Stomach smooth muscle (tissue), 2 donors: ENCODE measurements around the gene SNAP91.
"Not testable (repeated sequence)": the region's sequence is repeated elsewhere in the genome, so short reads cannot be mapped to it uniquely, and the experiment has no call there.

Source experiments
- H3K27ac ChIP-seq: one replicate; pipeline ENCODE4 v1.7.0; 2013; ENCODE audit warnings: mild to moderate bottlenecking, low read length, inconsistent platforms
- H3K27me3 ChIP-seq, 2 donors: one replicate each; pipeline ENCODE4 v1.7.0; 2013; ENCODE audit warnings: low read length in 2 of 2; ENCODE audit not compliant: insufficient read depth in 2 of 2, control insufficient read depth in 1 of 2
- H3K36me3 ChIP-seq, 2 donors: one replicate each; pipeline ENCODE4 v1.7.0; 2013; ENCODE audit warnings: low read length in 2 of 2; ENCODE audit not compliant: control insufficient read depth in 2 of 2, insufficient read depth in 2 of 2
- H3K4me1 ChIP-seq: one replicate; pipeline ENCODE4 v1.7.0; 2013; ENCODE audit warnings: low read length; ENCODE audit not compliant: control insufficient read depth, insufficient read depth
- H3K4me3 ChIP-seq, 2 donors: one replicate each; pipeline ENCODE4 v1.7.0; 2013; ENCODE audit warnings: low read length in 2 of 2
- H3K9ac ChIP-seq, 2 donors: one replicate each; pipeline ENCODE4 v1.7.0; 2013; ENCODE audit warnings: low read length in 2 of 2, mild to moderate bottlenecking in 1 of 2
- H3K9me3 ChIP-seq, 2 donors: one replicate each; pipeline ENCODE4 v1.7.0; 2013; ENCODE audit warnings: low read length in 2 of 2; ENCODE audit not compliant: control insufficient read depth in 2 of 2
- donor health status: healthy.
- donor health status: Pancreatic carcinoma.

SNAP91 gene, protein sequence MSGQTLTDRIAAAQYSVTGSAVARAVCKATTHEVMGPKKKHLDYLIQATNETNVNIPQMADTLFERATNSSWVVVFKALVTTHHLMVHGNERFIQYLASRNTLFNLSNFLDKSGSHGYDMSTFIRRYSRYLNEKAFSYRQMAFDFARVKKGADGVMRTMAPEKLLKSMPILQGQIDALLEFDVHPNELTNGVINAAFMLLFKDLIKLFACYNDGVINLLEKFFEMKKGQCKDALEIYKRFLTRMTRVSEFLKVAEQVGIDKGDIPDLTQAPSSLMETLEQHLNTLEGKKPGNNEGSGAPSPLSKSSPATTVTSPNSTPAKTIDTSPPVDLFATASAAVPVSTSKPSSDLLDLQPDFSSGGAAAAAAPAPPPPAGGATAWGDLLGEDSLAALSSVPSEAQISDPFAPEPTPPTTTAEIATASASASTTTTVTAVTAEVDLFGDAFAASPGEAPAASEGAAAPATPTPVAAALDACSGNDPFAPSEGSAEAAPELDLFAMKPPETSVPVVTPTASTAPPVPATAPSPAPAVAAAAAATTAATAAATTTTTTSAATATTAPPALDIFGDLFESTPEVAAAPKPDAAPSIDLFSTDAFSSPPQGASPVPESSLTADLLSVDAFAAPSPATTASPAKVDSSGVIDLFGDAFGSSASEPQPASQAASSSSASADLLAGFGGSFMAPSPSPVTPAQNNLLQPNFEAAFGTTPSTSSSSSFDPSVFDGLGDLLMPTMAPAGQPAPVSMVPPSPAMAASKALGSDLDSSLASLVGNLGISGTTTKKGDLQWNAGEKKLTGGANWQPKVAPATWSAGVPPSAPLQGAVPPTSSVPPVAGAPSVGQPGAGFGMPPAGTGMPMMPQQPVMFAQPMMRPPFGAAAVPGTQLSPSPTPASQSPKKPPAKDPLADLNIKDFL

DNA sequence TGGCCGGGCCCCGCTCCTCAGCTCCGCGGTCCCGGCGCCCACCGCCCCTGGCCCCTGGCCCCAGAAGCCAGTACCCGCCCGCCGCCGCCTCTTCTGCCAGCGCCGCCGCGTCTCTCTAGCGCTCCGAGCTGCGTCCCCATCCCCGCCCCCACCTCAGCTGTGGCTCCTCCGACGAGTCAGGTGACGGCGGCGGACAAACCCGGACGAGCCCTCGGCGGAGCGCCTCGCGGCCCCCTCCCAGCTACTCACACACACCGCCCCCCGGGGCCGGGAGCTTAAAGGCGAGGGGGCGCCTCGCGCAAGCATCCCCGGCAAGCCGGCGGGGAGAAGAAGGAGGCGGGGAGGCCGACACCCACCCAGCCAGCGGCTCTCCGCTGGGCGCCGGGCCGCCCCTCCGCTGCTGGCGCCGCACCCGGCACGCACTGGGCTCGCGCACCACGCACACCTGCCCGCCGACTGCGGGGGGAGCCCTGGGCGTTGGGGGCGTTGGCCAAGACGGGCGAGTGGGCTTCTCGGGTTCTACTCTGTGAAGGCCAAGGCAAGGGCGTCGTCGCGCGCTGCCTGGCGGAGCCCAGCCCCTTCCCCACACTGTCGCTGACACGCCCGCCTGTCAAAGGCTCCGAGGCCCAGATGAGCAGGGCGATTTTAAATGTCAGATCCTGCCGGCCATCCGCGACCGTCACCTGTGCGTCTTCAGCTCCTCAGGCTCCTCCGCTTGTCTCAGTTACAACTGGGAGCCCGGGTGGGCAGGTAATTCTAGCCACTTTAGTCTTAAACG is at the start of gene SNAP91:
TSS of gene SNAP91 (minus strand) at position 132 of the 778 bp plus-strand sequence. CDS start 1,174 bp downstream, outside the sequence.
- no peak within 1 kb of the TSS for H3K9ac ChIP-seq
- peaks cover 18 to 32% of the 10 kb centered on the region in 2 donors for H3K27me3 ChIP-seq
- H3K27ac ChIP-seq: no peak within 1 kb of the TSS
- H3K9me3 ChIP-seq: no peaks in the 10 kb centered on the region
- peaks cover 12% of the 10 kb centered on the region for H3K4me1 ChIP-seq
- no peaks in the 10 kb centered on the region for H3K36me3 ChIP-seq
- peak within 1 kb of the TSS; percentile 35 to 68 for H3K4me3 ChIP-seq

DNA sequence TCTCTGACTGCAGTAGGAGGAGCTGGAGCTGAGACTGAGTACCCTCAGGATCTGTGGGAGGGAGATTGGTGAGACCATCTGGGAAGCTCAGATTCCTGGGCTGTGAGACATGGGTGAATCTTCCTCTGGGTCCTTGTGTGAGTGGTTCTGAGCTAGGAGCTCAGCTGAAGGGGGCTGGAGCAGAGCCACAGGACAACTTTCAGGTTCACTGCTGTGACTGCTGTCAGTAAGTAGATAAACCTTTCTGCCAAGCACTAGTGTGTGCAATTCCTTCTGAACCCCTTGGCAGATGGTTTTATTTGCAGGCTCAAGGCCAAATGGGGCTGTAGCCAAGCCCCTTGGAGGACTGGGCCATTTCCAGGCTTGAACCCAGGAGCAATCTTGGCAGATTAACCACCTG is 49.6 kb upstream of the SNAP91 start:
- H3K9ac ChIP-seq: no peak overlapping the region
- H3K27me3 ChIP-seq: no peaks in the 10 kb centered on the region
- no peaks in the 10 kb centered on the region for H3K4me1 ChIP-seq
- peaks cover 0 to 7% of the 10 kb centered on the region in 2 donors for H3K9me3 ChIP-seq
- no peak overlapping the region for H3K4me3 ChIP-seq
- H3K36me3 ChIP-seq: no peaks in the 10 kb centered on the region
- no peak overlapping the region for H3K27ac ChIP-seq

DNA sequence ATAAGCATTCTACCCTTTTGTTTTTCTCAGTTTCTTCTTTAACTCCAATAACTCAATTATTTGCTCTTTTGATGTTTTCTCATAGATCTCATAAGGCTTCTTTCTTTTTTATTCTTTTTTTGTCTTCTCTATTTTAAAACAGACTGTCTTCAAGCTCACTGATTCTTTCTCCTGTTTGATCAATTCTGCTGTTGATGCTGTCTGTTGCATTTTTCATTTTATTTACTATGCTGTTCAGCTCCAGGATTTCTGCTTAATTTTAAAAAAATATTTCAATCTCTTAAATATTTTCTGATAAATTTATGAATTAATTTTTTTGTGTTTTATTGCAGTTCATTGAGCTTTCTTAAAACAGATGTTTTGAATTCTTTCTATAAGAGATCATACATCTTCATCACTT is 48.1 kb upstream of the SNAP91 start:
- H3K9ac ChIP-seq: no peak overlapping the region
- no peaks in the 10 kb centered on the region for H3K4me1 ChIP-seq
- no peak overlapping the region for H3K27ac ChIP-seq
- no peak overlapping the region for H3K4me3 ChIP-seq
- H3K27me3 ChIP-seq: no peaks in the 10 kb centered on the region
- no peaks in the 10 kb centered on the region for H3K36me3 ChIP-seq
- peaks cover 0 to 7% of the 10 kb centered on the region in 2 donors for H3K9me3 ChIP-seq

DNA sequence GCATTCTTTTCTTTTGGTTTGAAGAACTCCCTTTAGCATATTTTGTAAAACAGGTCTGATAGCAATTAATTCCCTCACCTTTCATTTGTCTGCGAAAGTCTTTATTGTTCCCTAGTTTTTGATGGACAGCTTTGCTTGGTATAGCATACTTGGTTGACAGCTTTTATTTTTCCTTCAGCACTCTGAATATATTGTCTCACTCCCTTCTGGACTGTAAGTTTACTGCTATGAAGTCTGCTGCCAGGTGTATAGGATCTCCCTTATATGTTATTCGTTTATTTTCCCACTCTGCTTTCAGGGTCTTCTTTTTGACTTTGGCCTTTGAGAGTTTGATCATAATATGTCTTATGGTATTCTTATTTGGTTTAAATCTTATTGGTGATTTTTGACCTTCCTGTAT is 47.7 kb upstream of the SNAP91 start:
- Histone ChIP-seq H3K9me3 (peaks cover 0 to 7% of the 10 kb centered on the region in 2 donors), H3K9ac (no peak overlapping the region), H3K27ac (no peak overlapping the region), H3K4me3 (no peak overlapping the region), H3K27me3 (no peaks in the 10 kb centered on the region), H3K36me3 (no peaks in the 10 kb centered on the region), H3K4me1 (no peaks in the 10 kb centered on the region)

DNA sequence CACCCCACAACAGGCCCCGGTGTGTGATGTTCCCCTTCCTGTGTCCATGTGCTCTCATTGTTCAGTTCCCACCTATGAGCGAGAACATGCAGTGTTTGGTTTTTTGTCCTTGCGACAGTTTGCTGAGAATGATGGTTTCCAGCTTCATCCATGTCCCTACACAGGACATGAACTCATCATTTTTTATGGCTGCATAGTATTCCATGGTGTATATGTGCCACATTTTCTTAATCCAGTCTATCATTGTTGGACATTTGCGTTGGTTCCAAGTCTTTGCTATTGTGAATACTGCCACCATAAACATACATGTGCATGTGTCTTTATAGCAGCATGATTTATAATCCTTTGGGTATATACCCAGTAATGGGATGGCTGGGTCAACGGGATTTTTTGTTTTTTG is 43.5 kb upstream of the SNAP91 start:
- H3K27me3 ChIP-seq, H3K36me3 ChIP-seq, H3K4me1 ChIP-seq, H3K27ac ChIP-seq, H3K9me3 ChIP-seq, H3K4me3 ChIP-seq, H3K9ac ChIP-seq: not testable (repeated sequence)

DNA sequence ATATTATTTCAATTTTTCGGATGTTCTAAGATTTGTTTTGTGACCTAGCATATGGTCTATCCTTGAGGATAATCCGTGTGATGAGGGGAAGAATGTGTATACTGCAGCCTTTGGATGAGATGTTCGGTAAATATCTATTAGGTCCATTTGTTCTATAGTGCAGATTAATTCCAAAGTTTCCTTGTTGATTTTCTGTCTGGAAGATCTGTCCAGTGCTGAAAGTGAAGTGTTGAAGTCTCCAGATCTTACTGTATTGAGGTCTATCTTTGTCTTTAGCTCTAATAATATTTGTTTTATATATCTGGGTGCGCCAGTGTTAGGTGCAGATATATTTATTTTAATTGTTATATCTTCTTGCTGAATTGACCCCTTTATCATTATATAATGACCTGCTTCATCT is 32.2 kb upstream of the SNAP91 start:
- no peaks in the 10 kb centered on the region for H3K9me3 ChIP-seq
- no peak overlapping the region for H3K27ac ChIP-seq
- H3K4me3 ChIP-seq: no peak overlapping the region
- H3K4me1 ChIP-seq: no peaks in the 10 kb centered on the region
- H3K27me3 ChIP-seq: peaks cover 0 to 2% of the 10 kb centered on the region in 2 donors
- H3K36me3 ChIP-seq: no peaks in the 10 kb centered on the region
- H3K9ac ChIP-seq: no peak overlapping the region

DNA sequence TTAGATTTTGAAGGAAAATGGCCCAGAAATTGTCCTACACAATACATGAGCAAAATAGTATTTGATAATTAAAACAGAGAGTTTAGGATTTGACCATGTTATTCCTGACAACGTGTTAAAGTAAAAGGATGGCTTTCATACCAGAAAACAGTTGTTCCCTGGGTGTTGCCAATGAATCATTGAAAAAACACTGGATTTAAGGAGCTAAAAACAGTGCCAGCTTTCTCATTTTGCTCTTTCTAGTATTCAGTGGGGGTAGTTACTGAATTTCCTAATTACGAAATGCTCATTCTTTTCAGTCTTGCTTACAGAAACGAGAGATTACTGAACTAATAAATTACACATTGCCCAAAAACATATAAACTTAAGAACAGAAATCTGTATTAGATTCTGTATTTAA is 26.6 kb upstream of the SNAP91 start:
- H3K36me3 ChIP-seq: no peaks in the 10 kb centered on the region
- H3K4me1 ChIP-seq: no peaks in the 10 kb centered on the region
- peaks cover 0 to 3% of the 10 kb centered on the region in 2 donors for H3K9me3 ChIP-seq
- no peak overlapping the region for H3K9ac ChIP-seq
- H3K4me3 ChIP-seq: no peak overlapping the region
- no peaks in the 10 kb centered on the region for H3K27me3 ChIP-seq
- H3K27ac ChIP-seq: no peak overlapping the region

DNA sequence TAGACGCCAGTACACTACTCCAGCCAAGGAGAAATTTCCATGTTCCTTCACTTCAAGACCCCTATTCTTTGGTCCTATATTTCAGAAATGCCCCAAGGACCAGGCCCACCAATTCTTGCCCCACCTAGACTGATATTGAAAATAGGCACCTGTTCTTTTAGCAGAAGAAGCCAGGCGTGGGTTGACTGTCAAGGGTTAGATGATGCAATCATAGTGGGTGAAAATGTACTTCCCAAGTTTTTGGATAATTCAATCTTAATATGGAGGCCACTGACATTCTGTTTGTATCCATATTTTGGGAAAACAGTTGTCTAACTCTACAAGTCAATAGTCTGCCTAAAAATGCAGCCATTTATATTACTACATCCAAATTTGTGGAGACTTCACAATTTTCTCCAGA is 21.0 kb upstream of the SNAP91 start:
- no peaks in the 10 kb centered on the region for H3K4me1 ChIP-seq
- H3K4me3 ChIP-seq: no peak overlapping the region
- peaks cover 0 to 3% of the 10 kb centered on the region in 2 donors for H3K9me3 ChIP-seq
- no peaks in the 10 kb centered on the region for H3K27me3 ChIP-seq
- no peak overlapping the region for H3K27ac ChIP-seq
- H3K36me3 ChIP-seq: no peaks in the 10 kb centered on the region
- H3K9ac ChIP-seq: no peak overlapping the region

DNA sequence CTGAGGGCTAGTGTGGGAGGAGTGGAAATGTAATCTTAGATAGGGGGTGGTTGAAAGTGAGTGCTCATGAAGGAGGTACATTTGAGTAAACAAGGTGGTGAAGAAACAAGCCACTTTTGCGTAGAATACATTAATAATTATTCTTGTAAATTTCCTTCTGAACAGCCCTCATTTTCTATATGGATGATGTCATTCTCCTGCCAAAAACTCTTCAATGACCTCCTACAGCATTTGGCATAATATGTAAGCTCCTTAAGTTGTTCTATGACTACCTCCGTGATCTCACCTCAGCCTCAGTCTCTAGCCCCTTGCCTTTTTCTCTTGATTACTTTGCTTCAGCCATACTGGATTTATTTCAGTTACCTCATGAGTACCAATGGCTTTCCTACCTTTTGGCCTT is 14.0 kb upstream of the SNAP91 start:
- no peaks in the 10 kb centered on the region for H3K4me1 ChIP-seq
- no peaks in the 10 kb centered on the region for H3K27me3 ChIP-seq
- no peak overlapping the region for H3K9ac ChIP-seq
- H3K9me3 ChIP-seq: no peaks in the 10 kb centered on the region
- no peak overlapping the region for H3K27ac ChIP-seq
- no peaks in the 10 kb centered on the region for H3K36me3 ChIP-seq
- no peak overlapping the region for H3K4me3 ChIP-seq

DNA sequence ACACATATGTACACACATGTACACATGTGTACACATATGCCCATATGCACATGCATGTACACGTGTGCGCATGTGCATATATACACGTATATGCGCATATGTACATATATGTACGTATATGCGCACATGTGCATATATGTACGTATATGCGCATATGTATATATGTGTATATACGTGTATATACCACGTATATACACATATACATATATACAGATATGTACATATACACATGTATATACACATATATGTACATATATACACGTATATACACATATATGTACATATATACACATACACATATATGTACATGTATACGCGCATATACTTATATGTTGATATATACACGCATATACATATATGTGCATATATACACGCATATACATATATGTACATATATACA is 8.9 kb upstream of the SNAP91 start:
- Histone ChIP-seq H3K4me1 (no peaks in the 10 kb centered on the region), H3K27me3 (peaks cover 0 to 2% of the 10 kb centered on the region in 2 donors), H3K9ac (no peak overlapping the region), H3K36me3 (no peaks in the 10 kb centered on the region), H3K27ac (no peak overlapping the region), H3K9me3 (no peaks in the 10 kb centered on the region), H3K4me3 (no peak overlapping the region)
